Activated naive CD4-positive, alpha-beta T cell (primary cell): ENCODE measurements around the gene MYL2.

Experiments
- DNase-seq, 4 experiments: peaks; one replicate each; lab custom pipeline; 2025; lab: John Stamatoyannopoulos, UW

Gene MYL2

GRCh38 chr12:110930348-110931314, 10.3 kb upstream of the MYL2 start:
- DNase-seq: no peak

- DNase-seq: no peak
These were observed 9.4 kb upstream of the MYL2 start for GRCh38 chr12:110929818-110930217.

GRCh38 chr12:110928700-110929099, 8.3 kb upstream of the MYL2 start:
- DNase-seq: no peak

- DNase-seq: no peak
These were observed 7.2 kb upstream of the MYL2 start for GRCh38 chr12:110927546-110927945.

GRCh38 chr12:110923692-110924334, 3.4 kb upstream of the MYL2 start:
- DNase-seq: no peak

GRCh38 chr12:110923192-110923591, 2.8 kb upstream of the MYL2 start:
- DNase-seq: no peak

- DNase-seq: no peak
These were observed 2.3 kb upstream of the MYL2 start for GRCh38 chr12:110922652-110923051.

GRCh38 chr12:110921262-110921661, 883 bp upstream of the MYL2 start:
- DNase-seq: no peak

GRCh38 chr12:110919720-110920119, 659 bp downstream of the MYL2 start:
- DNase-seq: no peak

- no peak for DNase-seq
These were observed 2.4 kb downstream of the MYL2 start for GRCh38 chr12:110917961-110918360.

- DNase-seq: no peak
These were observed 2.9 kb downstream of the MYL2 start for GRCh38 chr12:110917467-110917866.

- no peak for DNase-seq
These were observed 4.0 kb downstream of the MYL2 start for GRCh38 chr12:110916295-110916875.

GRCh38 chr12:110913119-110914056, 7.0 kb downstream of the MYL2 start:
- no peak for DNase-seq

GRCh38 chr12:110912263-110912662, 8.1 kb downstream of the MYL2 start:
- DNase-seq: no peak

- no peak for DNase-seq
These were observed 11.8 kb downstream of the MYL2 start for GRCh38 chr12:110908377-110909152.

GRCh38 chr12:110907583-110907982, 12.8 kb downstream of the MYL2 start:
- no peak for DNase-seq

GRCh38 chr12:110906985-110907384, 13.4 kb downstream of the MYL2 start:
- DNase-seq: no peak

- DNase-seq: no peak
These were observed 13.9 kb downstream of the MYL2 start for GRCh38 chr12:110906516-110906915.

- DNase-seq: no peak
These were observed 14.3 kb downstream of the MYL2 start for GRCh38 chr12:110906083-110906482.

- DNase-seq: no peak
These were observed 16.9 kb downstream of the MYL2 start for GRCh38 chr12:110903511-110903910.

- no peak for DNase-seq
These were observed 19.0 kb downstream of the MYL2 start for GRCh38 chr12:110901401-110901800.
